IMR-90 (cell line): ENCODE data around the gene TRAP1. TPM values are rescaled to one million over a fixed set of nuclear protein-coding genes. Genes with fewer than 3 reads are reported as not detected.

Source experiments
- ATAC-seq: fragments of 200-7000 bp; cut with Tn5 transposase; 2 replicates; pipeline ENCODE4 v1.9.1; 2020; ENCODE audit warnings: low read depth, mild to moderate bottlenecking, moderate library complexity
- BruUV-seq: library from RNA; stranded (reverse); fragments of 400-500 nt; replicated peaks from 2 replicates; lab custom pipeline; 2021; lab: Mats Ljungman, UMichigan
- CTCF ChIA-PET: fragments of 300-600 bp; formaldehyde crosslinking; extraction: SDS; loops from one replicate; lab custom pipeline; 2021; ENCODE audit warnings: antibody characterized with exemption; lab: Yijun Ruan, JAX
- POLR2A ChIA-PET: fragments of 300-600 bp; sonication (Branson Sonifier 250); formaldehyde crosslinking; loops from one replicate; lab custom pipeline; 2022; ENCODE audit warnings: antibody characterized with exemption; ENCODE audit not compliant: unreplicated experiment; lab: Charles Lee
- DNase-seq: peaks from one replicate; pipeline ENCODE4 v3.0.0; 2013
- H2AFZ ChIP-seq: replicated peaks from 2 replicates; pipeline ENCODE3; 2013; ENCODE audit warnings: low read length, mild to moderate bottlenecking; ENCODE audit not compliant: poor library complexity
- H2AK5ac ChIP-seq: 2 replicates; pipeline ENCODE4 v1.6.1; 2013; ENCODE audit warnings: low read depth, low read length, inconsistent platforms
- H2AK9ac ChIP-seq: replicated peaks from 2 replicates; pipeline ENCODE3; 2013; ENCODE audit warnings: mild to moderate bottlenecking, low read depth, low read length, moderate library complexity; ENCODE audit not compliant: poor library complexity
- H2BK120ac ChIP-seq: 2 replicates; pipeline ENCODE4 v1.6.1; 2013; ENCODE audit warnings: low read depth, low read length, inconsistent platforms
- H2BK15ac ChIP-seq: 3 replicates; pipeline ENCODE4 v1.6.1; 2013; ENCODE audit warnings: low read depth, low read length, inconsistent platforms
- H2BK20ac ChIP-seq: 2 replicates; pipeline ENCODE4 v1.6.1; 2013; ENCODE audit warnings: low read depth, mild to moderate bottlenecking, inconsistent platforms, low read length, moderate library complexity
- H2BK5ac ChIP-seq: 2 replicates; pipeline ENCODE4 v1.6.1; 2013; ENCODE audit warnings: mild to moderate bottlenecking, low read depth, low read length, inconsistent platforms; ENCODE audit not compliant: poor library complexity, severe bottlenecking
- H3K14ac ChIP-seq: replicated peaks from 2 replicates; pipeline ENCODE4 v1.6.1; 2013; ENCODE audit warnings: low read depth, low read length, inconsistent platforms
- H3K18ac ChIP-seq: 2 replicates; pipeline ENCODE4 v1.6.1; 2013; ENCODE audit warnings: low read depth, low read length, control low read depth
- H3K23ac ChIP-seq: 2 replicates; pipeline ENCODE4 v1.6.1; 2013; ENCODE audit warnings: low read depth, low read length, inconsistent platforms
- H3K27ac ChIP-seq: 2 replicates; pipeline ENCODE4 v1.5.1; 2013; ENCODE audit warnings: mild to moderate bottlenecking, control low read depth, low read length; ENCODE audit not compliant: insufficient read depth
- H3K27me3 ChIP-seq: 2 replicates; pipeline ENCODE4 v1.6.1; 2013; ENCODE audit warnings: low read length; ENCODE audit not compliant: control insufficient read depth, insufficient read depth
- H3K36me3 ChIP-seq: 2 replicates; pipeline ENCODE4 v1.6.1; 2013; ENCODE audit warnings: low read length, mixed read lengths; ENCODE audit not compliant: control insufficient read depth, insufficient read depth
- H3K4ac ChIP-seq: 2 replicates; pipeline ENCODE4 v1.6.1; 2013; ENCODE audit warnings: low read depth, low read length, inconsistent platforms
- H3K4me1 ChIP-seq: 2 replicates; pipeline ENCODE4 v1.6.1; 2013; ENCODE audit warnings: low read length, mixed read lengths; ENCODE audit not compliant: control insufficient read depth, insufficient read depth
- H3K4me2 ChIP-seq: 2 replicates; pipeline ENCODE4 v1.6.1; 2013; ENCODE audit warnings: low read depth, mild to moderate bottlenecking, control low read depth, low read length, moderate library complexity
- H3K4me3 ChIP-seq: 2 replicates; pipeline ENCODE4 v1.5.1; 2013; ENCODE audit warnings: low read depth, mild to moderate bottlenecking, control low read depth, low read length, moderate library complexity; ENCODE audit not compliant: insufficient read depth
- H3K56ac ChIP-seq: 2 replicates; pipeline ENCODE4 v1.6.1; 2013; ENCODE audit warnings: low read length, inconsistent platforms; ENCODE audit not compliant: insufficient read depth; ENCODE audit errors: extremely low read depth
- H3K79me1 ChIP-seq, 2 experiments: 2 replicates each; pipeline ENCODE4 v1.6.1; 2013; ENCODE audit warnings: low read length in 2 of 2, inconsistent platforms in 1 of 2, low read depth in 1 of 2
- H3K9ac ChIP-seq: 2 replicates; pipeline ENCODE4 v1.6.1; 2013; ENCODE audit warnings: low read depth, low read length, control low read depth
- H3K9me1 ChIP-seq: 2 replicates; pipeline ENCODE4 v1.6.1; 2013; ENCODE audit warnings: low read length, inconsistent platforms; ENCODE audit not compliant: insufficient read depth
- H3K9me3 ChIP-seq: 2 replicates; pipeline ENCODE4 v1.6.1; 2013; ENCODE audit warnings: low read length; ENCODE audit not compliant: control insufficient read depth, insufficient read depth
- H4K20me1 ChIP-seq: 2 replicates; pipeline ENCODE4 v1.6.1; 2013; ENCODE audit warnings: low read length, inconsistent platforms; ENCODE audit not compliant: insufficient read depth
- H4K5ac ChIP-seq: 2 replicates; pipeline ENCODE4 v1.6.1; 2013; ENCODE audit warnings: mild to moderate bottlenecking, low read depth, low read length, control low read depth
- H4K8ac ChIP-seq, 2 experiments: 2 replicates each; pipeline ENCODE4 v1.6.1; 2013; ENCODE audit warnings: low read depth in 2 of 2, low read length in 2 of 2, control low read depth in 1 of 2, inconsistent platforms in 1 of 2
- H4K91ac ChIP-seq: 2 replicates; pipeline ENCODE4 v1.6.1; 2013; ENCODE audit warnings: low read depth, low read length, inconsistent platforms; ENCODE audit not compliant: insufficient read depth
- CHD1 ChIP-seq: IDR thresholded peaks from 2 replicates; pipeline ENCODE4 v1.6.1; 2012; ENCODE audit warnings: low read depth, low read length, improper control_type of control experiment
- MAZ ChIP-seq: IDR thresholded peaks from 2 replicates; pipeline ENCODE4 v1.6.1; 2012; ENCODE audit warnings: low read depth, mild to moderate bottlenecking, low read length, improper control_type of control experiment, moderate library complexity, borderline replicate concordance
- MXI1 ChIP-seq: IDR thresholded peaks from 2 replicates; pipeline ENCODE4 v1.6.1; 2012; ENCODE audit warnings: low read depth, mild to moderate bottlenecking, low read length, moderate library complexity, borderline replicate concordance
- RAD21 ChIP-seq: IDR thresholded peaks from 2 replicates; pipeline ENCODE4 v1.6.1; 2012; ENCODE audit warnings: low read length, improper control_type of control experiment
- RCOR1 ChIP-seq: IDR thresholded peaks from 2 replicates; pipeline ENCODE4 v1.6.1; 2012; ENCODE audit warnings: mild to moderate bottlenecking, low read length, improper control_type of control experiment; ENCODE audit not compliant: insufficient replicate concordance
- WGBS, 2 experiments: methylation state at CpG; one replicate each; pipeline versions ENCODE4 v1.1.5 to v1.1.7; 2013; ENCODE audit warnings: missing lambda C conversion rate in 2 of 2; ENCODE audit not compliant: insufficient read length in 1 of 2; ENCODE audit errors: extremely low coverage in 2 of 2; 5-methylcytosine and 5-hydroxymethylcytosine counted together
- dilution Hi-C: fragments of 300-500 bp; cut with HindIII; formaldehyde crosslinking; loops from one replicate; pipeline ENCODE4 v1.14.3; 2018; ENCODE audit warnings: low sequenced_read_pairs; ENCODE audit not compliant: unreplicated experiment
- in situ Hi-C: fragments of 300-500 bp; cut with MboI; formaldehyde crosslinking; loops from 3 replicates; pipeline ENCODE4 v1.14.3; 2019; ENCODE audit warnings: low sequenced_read_pairs, inconsistent platforms, mixed read lengths
- intact Hi-C: fragments of 100-400 bp; cut with micrococcal nuclease; formaldehyde crosslinking; loops from 2 replicates; pipeline ENCODE4 v1.10.0; 2022
- polyA plus RNA-seq, 3 experiments: library from polyadenylated mRNA; depleted of rRNA; stranded (reverse); fragments of >200 nt; gene quantifications; 2 replicates each; pipeline ENCODE4 v1.2.3, GENCODE V29; 2012; ENCODE audit warnings: low replicate concordance in 1 of 3
- total RNA-seq: library from RNA; depleted of rRNA; stranded (reverse); fragments of >200 nt; gene quantifications from 2 replicates; pipeline ENCODE4 v1.2.3, GENCODE V29; 2012
- TF ChIP-seq, protein P1 (sequence below): conservative IDR thresholded peaks from 2 replicates; pipeline ENCODE4 v1.5.1; 2012; ENCODE audit warnings: mild to moderate bottlenecking, low read depth, low read length, improper control_type of control experiment

Gene TRAP1
- total and polyA plus RNA-seq, 2 of the 4 experiments (the other 2 are of a cell fraction), result 139 to 145 TPM

- no peak overlapping the region for H3K4me2 ChIP-seq
- H3K27me3 ChIP-seq, result no peaks in the 10 kb centered on the region
- WGBS, 2 experiments, result 97% methylated on average over 3 of the region's 3 CpGs; no CpG with 5 or more reads in 1 of the 2 experiments
- H2AK5ac ChIP-seq, result no peak overlapping the region
- no peak overlapping the region for H3K14ac ChIP-seq
- H4K8ac ChIP-seq, result no peak overlapping the region
- H3K4me1 ChIP-seq, result peaks cover 8% of the 10 kb centered on the region
- BruUV-seq, result no TSS peak
- CTCF ChIA-PET, result no interaction called here
- H3K27ac ChIP-seq, result no peak overlapping the region
- no peak overlapping the region for H2AK9ac ChIP-seq
- intact Hi-C loops, result no loop called here
- H2BK5ac ChIP-seq, result no peak overlapping the region
- no peaks in the 10 kb centered on the region; the same call in none of the 2 replicates for H4K20me1 ChIP-seq
- no peak overlapping the region for H3K56ac ChIP-seq
- H3K36me3 ChIP-seq, result peaks cover 9% of the 10 kb centered on the region; the same call in 1 of the 2 replicates
- TF ChIP-seq, protein P1, sequence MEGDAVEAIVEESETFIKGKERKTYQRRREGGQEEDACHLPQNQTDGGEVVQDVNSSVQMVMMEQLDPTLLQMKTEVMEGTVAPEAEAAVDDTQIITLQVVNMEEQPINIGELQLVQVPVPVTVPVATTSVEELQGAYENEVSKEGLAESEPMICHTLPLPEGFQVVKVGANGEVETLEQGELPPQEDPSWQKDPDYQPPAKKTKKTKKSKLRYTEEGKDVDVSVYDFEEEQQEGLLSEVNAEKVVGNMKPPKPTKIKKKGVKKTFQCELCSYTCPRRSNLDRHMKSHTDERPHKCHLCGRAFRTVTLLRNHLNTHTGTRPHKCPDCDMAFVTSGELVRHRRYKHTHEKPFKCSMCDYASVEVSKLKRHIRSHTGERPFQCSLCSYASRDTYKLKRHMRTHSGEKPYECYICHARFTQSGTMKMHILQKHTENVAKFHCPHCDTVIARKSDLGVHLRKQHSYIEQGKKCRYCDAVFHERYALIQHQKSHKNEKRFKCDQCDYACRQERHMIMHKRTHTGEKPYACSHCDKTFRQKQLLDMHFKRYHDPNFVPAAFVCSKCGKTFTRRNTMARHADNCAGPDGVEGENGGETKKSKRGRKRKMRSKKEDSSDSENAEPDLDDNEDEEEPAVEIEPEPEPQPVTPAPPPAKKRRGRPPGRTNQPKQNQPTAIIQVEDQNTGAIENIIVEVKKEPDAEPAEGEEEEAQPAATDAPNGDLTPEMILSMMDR, result no peak
- no peak for TF ChIP-seq CHD1
- TF ChIP-seq MXI1, result no peak
- no peak for TF ChIP-seq MAZ
- TF ChIP-seq RCOR1, result no peak
- no peak for TF ChIP-seq RAD21
- no peak overlapping the region for H4K5ac ChIP-seq
- H2AFZ ChIP-seq, result no peak overlapping the region
- no peak overlapping the region for H3K18ac ChIP-seq
- H3K4me3 ChIP-seq, result no peak overlapping the region
- H3K23ac ChIP-seq, result no peak overlapping the region
- H3K4ac ChIP-seq, result no peak overlapping the region
- no peak for DNase-seq
- in situ Hi-C loops, result no loop called here
- H3K9me3 ChIP-seq, result no peaks in the 10 kb centered on the region
- no peak overlapping the region for H2BK120ac ChIP-seq
- no peak for ATAC-seq
- peaks cover 8% of the 10 kb centered on the region for H3K9me1 ChIP-seq
- no peak overlapping the region for H4K91ac ChIP-seq
- POLR2A ChIA-PET, result no interaction called here
- no peak overlapping the region for H2BK20ac ChIP-seq
- H2BK15ac ChIP-seq, result no peak overlapping the region
- H3K79me1 ChIP-seq, result peaks cover 12 to 20% of the 10 kb centered on the region in 2 experiments
- dilution Hi-C loops, result no loop called here
- no peak overlapping the region for H3K9ac ChIP-seq
These were observed 77.1 kb downstream of the TRAP1 start for GRCh38 chr16:3640207-3640606.
